GM13977 (cell line): ENCODE results near the gene ADAMTS16.

Experiments
- DNase-seq: peaks from one replicate; pipeline ENCODE4 v3.0.0; 2012; ENCODE audit warnings: low spot score
- in situ Hi-C: fragments of 300-500 bp; cut with MboI; formaldehyde crosslinking; loops from one replicate; pipeline ENCODE4 v1.12.0; 2022; ENCODE audit warnings: low sequenced_read_pairs, low pct_unique_long_range_greater_than_20kb, mixed read lengths, inconsistent platforms; ENCODE audit not compliant: unreplicated experiment
- TF ChIP-seq, protein P1 (sequence below): IDR thresholded peaks from 2 replicates; pipeline ENCODE4 v1.5.1; 2012; ENCODE audit warnings: mild to moderate bottlenecking, control low read depth; ENCODE audit not compliant: insufficient read depth; ENCODE audit errors: extremely low read depth, missing control alignments

ADAMTS16 gene

DNA sequence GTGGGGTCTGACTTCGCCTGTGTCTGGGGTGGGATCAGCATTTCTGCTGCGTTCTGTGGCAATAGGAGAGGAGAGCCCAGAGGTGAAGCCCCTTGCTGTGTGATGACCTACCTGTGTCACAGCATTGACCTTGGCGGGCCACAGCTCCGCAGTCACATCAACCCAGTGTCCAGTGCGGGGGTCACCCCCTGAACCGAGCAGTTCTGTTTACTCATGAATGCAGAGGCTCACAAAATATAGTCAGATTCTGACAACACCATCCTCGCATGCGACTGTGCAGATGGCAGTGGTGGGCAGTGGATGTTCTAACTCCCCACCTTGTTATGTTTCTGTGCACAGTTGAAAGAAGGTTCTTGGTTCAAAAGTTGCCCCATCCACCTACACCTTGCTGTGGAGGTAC lies 100.1 kb downstream of the ADAMTS16 start:
- no peak for DNase-seq
- TF ChIP-seq, protein P1, sequence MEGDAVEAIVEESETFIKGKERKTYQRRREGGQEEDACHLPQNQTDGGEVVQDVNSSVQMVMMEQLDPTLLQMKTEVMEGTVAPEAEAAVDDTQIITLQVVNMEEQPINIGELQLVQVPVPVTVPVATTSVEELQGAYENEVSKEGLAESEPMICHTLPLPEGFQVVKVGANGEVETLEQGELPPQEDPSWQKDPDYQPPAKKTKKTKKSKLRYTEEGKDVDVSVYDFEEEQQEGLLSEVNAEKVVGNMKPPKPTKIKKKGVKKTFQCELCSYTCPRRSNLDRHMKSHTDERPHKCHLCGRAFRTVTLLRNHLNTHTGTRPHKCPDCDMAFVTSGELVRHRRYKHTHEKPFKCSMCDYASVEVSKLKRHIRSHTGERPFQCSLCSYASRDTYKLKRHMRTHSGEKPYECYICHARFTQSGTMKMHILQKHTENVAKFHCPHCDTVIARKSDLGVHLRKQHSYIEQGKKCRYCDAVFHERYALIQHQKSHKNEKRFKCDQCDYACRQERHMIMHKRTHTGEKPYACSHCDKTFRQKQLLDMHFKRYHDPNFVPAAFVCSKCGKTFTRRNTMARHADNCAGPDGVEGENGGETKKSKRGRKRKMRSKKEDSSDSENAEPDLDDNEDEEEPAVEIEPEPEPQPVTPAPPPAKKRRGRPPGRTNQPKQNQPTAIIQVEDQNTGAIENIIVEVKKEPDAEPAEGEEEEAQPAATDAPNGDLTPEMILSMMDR = no peak
- in situ Hi-C loops = no loop called here

DNA sequence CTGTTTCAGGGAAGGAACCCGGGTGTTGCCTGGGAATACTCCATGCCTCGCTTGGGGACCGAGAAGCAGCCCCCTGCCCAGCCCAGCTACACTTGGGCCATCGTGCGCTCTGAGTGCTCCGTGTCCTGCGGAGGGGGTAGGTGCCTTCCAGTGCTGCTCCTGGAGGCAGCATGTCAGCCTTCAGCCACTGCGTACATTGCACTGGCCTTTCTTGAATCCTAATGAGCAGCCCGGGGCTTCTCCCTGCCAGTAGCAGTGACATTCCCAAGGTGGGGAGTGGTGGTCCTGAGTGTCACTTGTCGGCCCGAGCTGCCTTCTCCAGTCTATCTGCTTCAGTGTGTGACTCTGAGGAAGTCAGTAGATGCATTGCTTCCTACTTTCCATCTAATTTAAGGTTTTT lies 101.9 kb downstream of the ADAMTS16 start:
- TF ChIP-seq, protein P1 = no peak
- DNase-seq = no peak
- in situ Hi-C loops = no loop called here

DNA sequence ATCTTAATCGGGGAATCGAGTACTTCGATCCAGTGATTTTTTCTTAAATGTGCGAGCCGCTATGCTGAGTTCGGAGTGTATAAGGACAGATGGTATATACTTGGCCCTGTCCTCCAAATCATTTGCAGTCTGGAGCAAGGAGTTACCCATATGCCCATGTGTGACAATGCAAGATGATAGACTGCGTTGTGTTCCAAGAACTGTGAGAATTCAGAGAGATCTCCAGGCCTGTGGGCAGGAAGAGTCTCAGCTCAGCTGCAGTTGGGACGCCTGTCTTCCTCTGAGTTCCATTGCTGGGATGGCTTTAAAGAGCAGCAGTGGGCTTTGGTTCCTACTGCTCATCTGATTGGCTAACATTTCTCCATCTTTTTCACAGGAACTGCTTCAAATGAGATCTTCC lies 106.6 kb downstream of the ADAMTS16 start:
- TF ChIP-seq, protein P1 = no peak
- in situ Hi-C loops = no loop called here
- no peak for DNase-seq

DNA sequence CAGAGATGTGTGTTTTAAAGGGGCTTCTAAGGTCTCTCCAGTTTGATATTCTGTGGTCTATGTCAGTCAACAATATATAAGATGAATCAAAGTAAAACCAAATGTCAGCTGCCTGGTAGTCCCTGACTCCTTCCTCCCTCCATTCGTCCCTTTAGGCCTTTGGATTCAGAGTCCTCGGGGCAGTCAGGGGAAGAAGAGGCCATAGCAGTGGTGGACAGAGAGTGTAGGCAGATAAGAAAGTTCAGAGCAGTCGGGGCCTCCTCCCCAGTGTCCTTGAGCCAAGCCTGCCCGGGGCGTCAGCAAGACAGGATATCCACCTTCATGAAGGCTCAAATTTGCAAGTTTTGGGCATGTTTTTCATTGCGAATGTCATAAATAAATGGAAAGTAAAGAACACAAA lies 110.6 kb downstream of the ADAMTS16 start:
- in situ Hi-C loops = no loop called here
- TF ChIP-seq, protein P1 = no peak
- no peak for DNase-seq

DNA sequence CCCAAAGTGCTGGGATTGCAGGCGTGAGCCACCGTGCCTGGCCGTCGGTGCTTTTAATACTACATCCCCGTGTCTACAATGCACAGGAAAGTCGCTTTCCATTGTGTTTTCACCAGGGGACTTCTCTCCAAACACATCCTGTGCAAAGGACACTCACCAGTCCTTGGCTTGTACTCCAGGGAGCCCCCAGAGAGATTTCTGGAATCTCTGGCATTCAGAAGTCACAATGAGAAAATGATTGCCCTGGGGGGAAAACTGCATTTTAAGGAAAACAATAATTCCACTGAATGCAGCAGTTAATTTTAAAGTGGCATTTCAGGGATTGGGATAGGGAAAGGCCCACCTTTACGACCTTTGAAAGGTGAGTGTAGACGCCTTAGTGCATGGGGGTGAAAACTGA lies 112.0 kb downstream of the ADAMTS16 start:
- TF ChIP-seq, protein P1 = no peak
- in situ Hi-C loops = no loop called here
- DNase-seq = no peak

DNA sequence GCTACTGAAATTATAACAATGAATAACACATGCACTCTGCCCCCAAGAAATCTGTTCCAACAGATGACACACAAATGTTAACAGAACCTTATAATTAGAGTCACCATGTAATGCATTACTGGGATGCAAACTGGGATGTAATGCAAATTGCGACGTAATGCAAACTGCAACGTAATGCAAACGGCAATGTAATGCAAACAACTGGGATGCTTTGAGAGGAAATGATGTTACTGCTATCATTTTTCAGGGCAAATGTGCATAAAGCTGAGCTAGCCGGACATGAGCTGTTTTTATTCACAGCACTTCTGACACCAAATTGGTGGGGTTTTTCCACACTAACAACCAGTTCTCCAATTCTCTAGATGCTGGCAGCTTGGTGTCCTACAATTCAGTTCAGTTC lies 117.2 kb downstream of the ADAMTS16 start:
- in situ Hi-C loops = no loop called here
- TF ChIP-seq, protein P1 = no peak

DNA sequence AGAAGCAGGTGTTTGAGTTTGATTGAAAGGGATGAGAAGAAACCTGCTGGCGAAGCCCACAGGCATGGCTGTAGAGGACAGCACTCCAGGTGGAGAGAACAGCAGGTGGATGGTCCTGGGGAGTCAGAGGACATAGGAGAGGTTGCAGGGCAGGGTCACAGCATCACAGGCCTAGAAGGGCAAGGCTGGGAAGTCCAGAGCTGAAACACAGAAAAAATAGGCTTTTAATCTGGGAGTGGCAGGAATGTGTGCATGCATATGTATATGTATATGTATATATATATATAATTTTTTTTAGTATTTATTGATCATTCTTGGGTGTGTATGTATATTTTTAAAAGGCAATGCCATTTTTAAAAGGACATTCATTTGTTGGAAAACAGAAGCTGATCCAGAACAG lies 118.4 kb downstream of the ADAMTS16 start:
- in situ Hi-C loops = no loop called here
- DNase-seq = no peak

More for the DNA sequence above, 117.2 kb downstream of the ADAMTS16 start:
- no peak for DNase-seq

More for the DNA sequence above, 118.4 kb downstream of the ADAMTS16 start:
- TF ChIP-seq, protein P1 = no peak
